GM12878 (cell line): Measurements from ENCODE around the gene HYCC1. TPM values are rescaled to one million over a fixed set of nuclear protein-coding genes. Genes with fewer than 3 reads are reported as not detected.

Experiments
- ATAC-seq: fragments of 200-7000 bp; cut with Tn5 transposase; 3 replicates; pipeline ENCODE4 v1.9.1; 2020; ENCODE audit warnings: mild to moderate bottlenecking, moderate library complexity
- BruUV-seq: library from RNA; stranded (reverse); fragments of 400-500 nt; replicated peaks from 2 replicates; lab custom pipeline; 2021; lab: Mats Ljungman, UMichigan
- CTCF ChIA-PET: fragments of 300-600 bp; sonication (Branson Sonifier 250); formaldehyde crosslinking; extraction: SDS; loops from one replicate; lab custom pipeline; 2021; ENCODE audit warnings: inconsistent platforms; lab: Yijun Ruan, JAX
- POLR2A ChIA-PET: fragments of 350-600 bp; formaldehyde crosslinking; extraction: SDS; loops from one replicate; lab custom pipeline; 2021; ENCODE audit warnings: inconsistent platforms; lab: Charles Lee
- RAD21 ChIA-PET: fragments of 300-600 bp; sonication (Branson Sonifier 250); formaldehyde crosslinking; loops from one replicate; lab custom pipeline; 2023; ENCODE audit warnings: antibody characterized with exemption; ENCODE audit not compliant: unreplicated experiment; lab: Charles Lee
- SMC1A ChIA-PET: fragments of 300-600 bp; sonication (Branson Sonifier 250); formaldehyde crosslinking; loops from one replicate; lab custom pipeline; 2023; ENCODE audit not compliant: unreplicated experiment, uncharacterized antibody; lab: Charles Lee
- DNase-seq: peaks from one replicate; pipeline ENCODE4 v3.0.0-alpha.2; 2011; ENCODE audit warnings: low read depth, low spot score
- FAIRE-seq: peaks from 3 replicates; lab custom pipeline; 2011; peaks lifted over from hg19 to GRCh38; lab: Jason Lieb, UNC
- H2AFZ ChIP-seq: 2 replicates; pipeline ENCODE4 v1.6.0; 2011; ENCODE audit warnings: low read depth, low read length, control low read depth; ENCODE audit not compliant: control insufficient read depth
- H3K27ac ChIP-seq: 2 replicates; pipeline ENCODE4 v1.5.1; 2011; ENCODE audit warnings: control low read depth; ENCODE audit not compliant: control insufficient read depth, insufficient read depth
- H3K27me3 ChIP-seq, 2 experiments: replicated peaks in 1 of 2; 2 replicates each; pipeline versions ENCODE4 v1.6.0 to v1.6.1; 2011; ENCODE audit warnings: low read length in 1 of 2; ENCODE audit not compliant: control insufficient read depth in 2 of 2, insufficient read depth in 2 of 2
- H3K36me3 ChIP-seq, 2 experiments: 2 replicates each; pipeline ENCODE4 v1.5.1; 2011; ENCODE audit warnings: low read length in 1 of 2; ENCODE audit not compliant: control insufficient read depth in 2 of 2, insufficient read depth in 2 of 2
- H3K4me1 ChIP-seq: 2 replicates; pipeline ENCODE4 v1.6.1; 2011; ENCODE audit warnings: mild to moderate bottlenecking, low read length, moderate library complexity, mixed read lengths; ENCODE audit not compliant: control insufficient read depth, insufficient read depth
- H3K4me2 ChIP-seq: 2 replicates; pipeline ENCODE4 v1.6.0; 2011; ENCODE audit warnings: control low read depth; ENCODE audit not compliant: control insufficient read depth, insufficient read depth
- H3K4me3 ChIP-seq: fragments of 200-600 bp; sonication (generic); 2 replicates; pipeline ENCODE4 v1.5.1; 2016
- H3K79me2 ChIP-seq: 2 replicates; pipeline ENCODE4 v1.6.0; 2011; ENCODE audit warnings: low read length; ENCODE audit not compliant: control insufficient read depth, insufficient read depth
- H3K9ac ChIP-seq: 2 replicates; pipeline ENCODE4 v1.8.0; 2011; ENCODE audit warnings: low read length, control low read depth, mixed read lengths; ENCODE audit not compliant: control insufficient read depth, insufficient read depth
- H3K9me3 ChIP-seq: replicated peaks from 3 replicates; pipeline ENCODE4 v1.5.1; 2011; ENCODE audit warnings: mild to moderate bottlenecking, low read length; ENCODE audit not compliant: control insufficient read depth, insufficient read depth
- H4K20me1 ChIP-seq: 2 replicates; pipeline ENCODE4 v1.6.0; 2011; ENCODE audit not compliant: control insufficient read depth, insufficient read depth
- E2F8 ChIP-seq: fragments of 450-650 bp; IDR thresholded peaks from 2 replicates; pipeline ENCODE4 v1.6.1; 2018; ENCODE audit warnings: mild to moderate bottlenecking, low read depth, moderate library complexity; ENCODE audit not compliant: partially characterized antibody
- JUNB ChIP-seq: IDR thresholded peaks from 2 replicates; pipeline ENCODE4 v1.6.1; 2016; ENCODE audit warnings: antibody characterized with exemption, mild to moderate bottlenecking
- WRNIP1 ChIP-seq: IDR thresholded peaks from 2 replicates; pipeline ENCODE4 v1.6.1; 2011; ENCODE audit warnings: low read depth, low read length, improper control_type of control experiment, borderline replicate concordance
- WGBS: methylation state at CpG from one replicate; pipeline ENCODE4 v1.1.6; 2016; ENCODE audit warnings: low lambda C conversion rate; ENCODE audit not compliant: insufficient replicate concordance, insufficient coverage; ENCODE audit errors: missing lambda C conversion rate; 5-methylcytosine and 5-hydroxymethylcytosine counted together
- in situ Hi-C: fragments of 300-500 bp; cut with MboI; formaldehyde crosslinking; loops from 9 replicates; pipeline ENCODE4 v1.14.3; 2018; ENCODE audit warnings: mixed read lengths
- intact Hi-C: fragments of 100-400 bp; cut with micrococcal nuclease; formaldehyde crosslinking; loops from one replicate; pipeline ENCODE4 v1.14.2; 2022; ENCODE audit not compliant: unreplicated experiment
- polyA plus RNA-seq, 11 experiments: library from polyadenylated mRNA; depleted of rRNA in 4 of 11; unstranded in 6 of 11; stranded (reverse) in 5 of 11; fragments of >200 nt; fragmentation: Nextera tagmentation in 4 of 11; fragmentation: Illumina TruSeq in 1 of 11; extraction: Ambion mirVana in 4 of 11; extraction: Trizol in 1 of 11; gene quantifications; 1 replicate in 1 of 11; 2 replicates in 10 of 11; pipeline versions ENCODE4 v1.2.1 to v1.2.3, GENCODE V29; 2011 to 2016; ENCODE audit warnings: inconsistent platforms in 2 of 11, missing spikeins in 2 of 11, low read depth in 1 of 11
- total RNA-seq, 4 experiments: library from RNA; depleted of rRNA in 3 of 4; stranded (reverse); fragments of >200 nt in 3 of 4; fragmentation: Illumina TruSeq in 1 of 4; extraction: Trizol in 1 of 4; gene quantifications; 2 replicates each; pipeline versions ENCODE4 v1.2.1 to v1.2.3, GENCODE V29; 2013 to 2021
- TF ChIP-seq, protein P1 (sequence below): fragments of 450-650 bp; IDR thresholded peaks from 2 replicates; pipeline ENCODE4 v1.6.1; 2017; ENCODE audit warnings: mild to moderate bottlenecking, low read depth, inconsistent platforms; ENCODE audit not compliant: poor library complexity, severe bottlenecking
- TF ChIP-seq, protein P2 (sequence below): fragments of 450-650 bp; IDR thresholded peaks from 2 replicates; pipeline ENCODE4 v1.6.1; 2017; ENCODE audit warnings: mild to moderate bottlenecking

The HYCC1 gene
- total and polyA plus RNA-seq, 10 of the 15 experiments (the other 5 are each of a cell fraction or from before 2014, with no cell fraction given) = 8.5 to 62.9 (median 33.1) TPM

- in situ Hi-C loops = loop anchor here (10.0 kb wide), 1 partner anchor 1067 kb away; the partner anchor contains the start of gene CDCA7L
- WGBS = 76% methylated on average over 3 of the region's 3 CpGs
- H4K20me1 ChIP-seq = no peaks in the 10 kb centered on the region
- POLR2A ChIA-PET = interaction anchor here (0.9 to 3.2 kb wide), 10 partner anchors 8 to 155 kb away, joined by 3 to 19 read pairs (median 6); no protein-coding TSS in a partner anchor
- H3K27ac ChIP-seq = 0 out of 2 replicates have a peak overlapping the region, but pooled peaks have one; percentile 1
- H3K9ac ChIP-seq = peak overlapping the region; percentile 6; the same call in 1 of the 2 replicates
- DNase-seq = no peak
- intact Hi-C loops = loop anchor here (2.0 kb wide), 1 partner anchor 157 kb away; no protein-coding TSS in a partner anchor
- no peaks in the 10 kb centered on the region for H3K36me3 ChIP-seq
- no peak for TF ChIP-seq WRNIP1
- TF ChIP-seq JUNB = 0 out of 2 replicates have a peak, but pooled peaks have one; percentile 19
- no peak for TF ChIP-seq E2F8
- TF ChIP-seq, protein P1, sequence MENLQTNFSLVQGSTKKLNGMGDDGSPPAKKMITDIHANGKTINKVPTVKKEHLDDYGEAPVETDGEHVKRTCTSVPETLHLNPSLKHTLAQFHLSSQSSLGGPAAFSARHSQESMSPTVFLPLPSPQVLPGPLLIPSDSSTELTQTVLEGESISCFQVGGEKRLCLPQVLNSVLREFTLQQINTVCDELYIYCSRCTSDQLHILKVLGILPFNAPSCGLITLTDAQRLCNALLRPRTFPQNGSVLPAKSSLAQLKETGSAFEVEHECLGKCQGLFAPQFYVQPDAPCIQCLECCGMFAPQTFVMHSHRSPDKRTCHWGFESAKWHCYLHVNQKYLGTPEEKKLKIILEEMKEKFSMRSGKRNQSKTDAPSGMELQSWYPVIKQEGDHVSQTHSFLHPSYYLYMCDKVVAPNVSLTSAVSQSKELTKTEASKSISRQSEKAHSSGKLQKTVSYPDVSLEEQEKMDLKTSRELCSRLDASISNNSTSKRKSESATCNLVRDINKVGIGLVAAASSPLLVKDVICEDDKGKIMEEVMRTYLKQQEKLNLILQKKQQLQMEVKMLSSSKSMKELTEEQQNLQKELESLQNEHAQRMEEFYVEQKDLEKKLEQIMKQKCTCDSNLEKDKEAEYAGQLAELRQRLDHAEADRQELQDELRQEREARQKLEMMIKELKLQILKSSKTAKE = peak; percentile 8
- TF ChIP-seq, protein P2, sequence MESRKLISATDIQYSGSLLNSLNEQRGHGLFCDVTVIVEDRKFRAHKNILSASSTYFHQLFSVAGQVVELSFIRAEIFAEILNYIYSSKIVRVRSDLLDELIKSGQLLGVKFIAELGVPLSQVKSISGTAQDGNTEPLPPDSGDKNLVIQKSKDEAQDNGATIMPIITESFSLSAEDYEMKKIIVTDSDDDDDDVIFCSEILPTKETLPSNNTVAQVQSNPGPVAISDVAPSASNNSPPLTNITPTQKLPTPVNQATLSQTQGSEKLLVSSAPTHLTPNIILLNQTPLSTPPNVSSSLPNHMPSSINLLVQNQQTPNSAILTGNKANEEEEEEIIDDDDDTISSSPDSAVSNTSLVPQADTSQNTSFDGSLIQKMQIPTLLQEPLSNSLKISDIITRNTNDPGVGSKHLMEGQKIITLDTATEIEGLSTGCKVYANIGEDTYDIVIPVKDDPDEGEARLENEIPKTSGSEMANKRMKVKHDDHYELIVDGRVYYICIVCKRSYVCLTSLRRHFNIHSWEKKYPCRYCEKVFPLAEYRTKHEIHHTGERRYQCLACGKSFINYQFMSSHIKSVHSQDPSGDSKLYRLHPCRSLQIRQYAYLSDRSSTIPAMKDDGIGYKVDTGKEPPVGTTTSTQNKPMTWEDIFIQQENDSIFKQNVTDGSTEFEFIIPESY = no peak
- TF ChIP-seq, all 136 proteins: peak for 2
- ATAC-seq = no peak
- CTCF ChIA-PET = interaction anchor here (1.1 to 2.2 kb wide), 11 partner anchors 8 to 185 kb away, joined by 3 to 11 read pairs (median 4); no protein-coding TSS in a partner anchor
- Histone ChIP-seq H3K4me3 (peak overlapping the region; percentile 37), H3K27me3 (no peaks in the 10 kb centered on the region), H3K79me2 (peaks cover 75% of the 10 kb centered on the region), H3K4me2 (peak overlapping the region; percentile 87), H3K4me1 (peaks cover 9% of the 10 kb centered on the region; the same call in 1 of the 2 replicates), H2AFZ (no peak overlapping the region), H3K9me3 (no peaks in the 10 kb centered on the region)
- RAD21 ChIA-PET = interaction anchor here (0.8 to 4.1 kb wide), 12 partner anchors 8 to 156 kb away, joined by 3 to 38 read pairs (median 6); no protein-coding TSS in a partner anchor
- SMC1A ChIA-PET = interaction anchor here (0.7 to 3.6 kb wide), 19 partner anchors 9 to 164 kb away, joined by 3 to 60 read pairs (median 5); no protein-coding TSS in a partner anchor
- FAIRE-seq = no peak
- BruUV-seq = no TSS peak
Observed at GRCh38 chr7:23011222-23011924, 2.6 kb downstream of the HYCC1 start.
